Measurements from ENCODE around the gene TLE2.

Gene TLE2

DNA sequence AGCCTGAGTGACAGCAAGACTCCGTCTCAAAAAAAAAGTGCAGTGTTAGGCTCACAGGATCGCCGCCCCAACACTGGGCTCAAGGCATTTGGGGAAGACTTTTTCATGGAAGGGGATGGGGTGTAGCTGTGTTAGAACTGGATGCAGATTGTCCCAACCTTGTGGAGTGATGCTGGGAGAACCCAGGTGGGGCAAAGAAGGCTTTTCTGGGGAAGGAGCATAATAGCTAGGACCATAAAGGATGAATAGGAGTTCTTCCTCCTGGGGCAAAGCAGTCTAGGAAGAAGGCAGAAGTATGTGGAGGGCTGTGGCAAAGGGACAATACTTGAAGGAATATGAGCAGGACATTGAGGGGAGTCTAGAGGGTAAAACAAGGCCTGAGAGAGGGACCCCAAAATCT, 40.5 kb downstream of the TLE2 start:
- Histone ChIP-seq H3K36me3 (ENCODE audit: control insufficient read depth in 5 of 5, insufficient read depth in 5 of 5, low read length in 5 of 5) (no peaks in the 10 kb centered on the region), H3K4me3 (ENCODE audit: low read depth in 1 of 5, low read length in 5 of 5) (no peak overlapping the region), H3K9me3 (ENCODE audit: control insufficient read depth in 5 of 5, low read length in 5 of 5) (no peaks in the 10 kb centered on the region), H3K4me1 (ENCODE audit: control insufficient read depth in 5 of 5, insufficient read depth in 5 of 5, low read length in 5 of 5) (peaks cover 0 to 14% (median 9%) of the 10 kb centered on the region in 5 donors), H3K27me3 (ENCODE audit: control insufficient read depth in 5 of 5, insufficient read depth in 4 of 5, low read length in 5 of 5) (peaks cover 0 to 3% (median 0%) of the 10 kb centered on the region in 5 donors), H3K27ac (ENCODE audit: low read depth, low read length) (no peak overlapping the region), H3K9ac (ENCODE audit: low read length in 5 of 5) (no peak overlapping the region)

DNA sequence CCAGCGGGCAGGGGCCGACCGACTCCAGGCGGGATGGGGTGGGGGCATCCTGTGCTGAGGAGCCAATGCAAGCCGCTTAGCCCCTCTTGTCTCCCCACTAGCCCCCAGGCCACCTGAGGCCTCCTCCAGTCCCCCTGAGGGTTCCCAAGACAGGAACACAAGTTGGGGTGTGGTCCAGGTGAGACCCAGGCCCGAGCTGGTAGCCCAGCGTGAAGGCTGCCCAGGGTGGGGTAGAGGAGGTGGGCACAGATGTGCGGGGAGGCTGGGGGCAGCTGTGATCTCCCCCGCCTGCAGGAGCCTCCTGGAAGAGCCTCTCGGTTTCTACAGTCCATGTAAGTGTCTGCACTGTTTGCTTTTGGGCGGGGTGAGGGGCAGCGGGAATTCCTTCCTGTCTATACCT, 41.3 kb downstream of the TLE2 start:
- no peak overlapping the region for H3K9ac ChIP-seq (ENCODE audit: low read length in 5 of 5)
- peaks cover 0 to 3% (median 0%) of the 10 kb centered on the region in 5 donors for H3K27me3 ChIP-seq (ENCODE audit: control insufficient read depth in 5 of 5, insufficient read depth in 4 of 5, low read length in 5 of 5)
- H3K36me3 ChIP-seq (ENCODE audit: control insufficient read depth in 5 of 5, insufficient read depth in 5 of 5, low read length in 5 of 5) = no peaks in the 10 kb centered on the region
- H3K4me3 ChIP-seq (ENCODE audit: low read depth in 1 of 5, low read length in 5 of 5) = no peak overlapping the region
- no peak overlapping the region for H3K27ac ChIP-seq (ENCODE audit: low read depth, low read length)
- H3K4me1 ChIP-seq (ENCODE audit: control insufficient read depth in 5 of 5, insufficient read depth in 5 of 5, low read length in 5 of 5) = peaks cover 3 to 22% (median 16%) of the 10 kb centered on the region in 5 donors
- H3K9me3 ChIP-seq (ENCODE audit: control insufficient read depth in 5 of 5, low read length in 5 of 5) = no peaks in the 10 kb centered on the region

DNA sequence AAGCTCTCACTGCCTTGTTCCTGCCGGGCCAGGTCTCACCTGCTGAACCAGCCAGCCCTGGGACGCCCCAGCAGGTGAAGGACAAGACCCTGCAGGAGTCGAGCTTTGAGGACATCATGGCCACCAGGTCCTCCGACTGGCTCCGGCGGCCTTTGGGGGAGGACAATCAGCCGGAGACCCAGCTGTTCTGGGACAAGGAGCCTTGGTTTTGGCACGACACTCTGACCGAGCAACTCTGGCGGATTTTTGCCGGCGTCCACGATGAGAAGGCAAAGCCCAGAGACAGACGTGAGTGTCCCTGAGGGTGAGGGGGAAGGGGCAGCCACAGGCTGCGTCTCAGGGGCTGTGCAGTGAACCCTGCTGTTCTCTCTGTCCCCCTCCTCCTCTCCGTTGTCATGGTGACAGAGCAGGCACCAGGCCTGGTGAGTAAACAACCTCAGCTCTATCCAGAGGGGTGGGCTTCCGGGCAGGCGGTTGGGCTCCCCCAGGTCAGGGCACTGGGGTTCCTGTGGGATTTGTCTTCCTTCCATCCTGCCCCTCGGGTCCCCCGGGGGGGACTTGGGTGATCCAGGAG, 42.0 kb downstream of the TLE2 start:
- peaks cover 0 to 3% (median 0%) of the 10 kb centered on the region in 5 donors for H3K27me3 ChIP-seq (ENCODE audit: control insufficient read depth in 5 of 5, insufficient read depth in 4 of 5, low read length in 5 of 5)
- H3K27ac ChIP-seq (ENCODE audit: low read depth, low read length) = no peak overlapping the region
- H3K9me3 ChIP-seq (ENCODE audit: control insufficient read depth in 5 of 5, low read length in 5 of 5) = no peaks in the 10 kb centered on the region
- H3K4me1 ChIP-seq (ENCODE audit: control insufficient read depth in 5 of 5, insufficient read depth in 5 of 5, low read length in 5 of 5) = peaks cover 3 to 27% (median 21%) of the 10 kb centered on the region in 5 donors
- no peaks in the 10 kb centered on the region for H3K36me3 ChIP-seq (ENCODE audit: control insufficient read depth in 5 of 5, insufficient read depth in 5 of 5, low read length in 5 of 5)
- no peak overlapping the region for H3K9ac ChIP-seq (ENCODE audit: low read length in 5 of 5)
- H3K4me3 ChIP-seq (ENCODE audit: low read depth in 1 of 5, low read length in 5 of 5) = no peak overlapping the region

DNA sequence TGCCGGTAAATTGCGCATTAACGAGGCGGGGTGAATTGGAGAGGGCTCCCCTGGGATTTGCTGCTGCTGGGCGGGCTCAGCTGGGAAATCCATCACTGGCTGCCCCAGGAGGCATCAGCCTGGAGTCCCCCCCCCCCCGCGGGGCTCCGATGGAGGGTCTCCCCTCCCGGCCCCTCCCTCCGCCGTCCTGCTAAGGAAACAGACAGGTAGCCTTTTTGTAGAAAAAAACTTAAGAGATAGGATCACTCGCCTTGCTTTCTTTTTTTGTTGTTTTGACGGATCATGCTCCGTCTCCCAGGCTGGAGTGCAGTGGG, 44.9 kb downstream of the TLE2 start:
- peak overlapping the region in 2 of 5 donors; percentile 67 to 68 for H3K9ac ChIP-seq (ENCODE audit: low read length in 5 of 5)
- H3K27ac ChIP-seq (ENCODE audit: low read depth, low read length) = no peak overlapping the region

DNA sequence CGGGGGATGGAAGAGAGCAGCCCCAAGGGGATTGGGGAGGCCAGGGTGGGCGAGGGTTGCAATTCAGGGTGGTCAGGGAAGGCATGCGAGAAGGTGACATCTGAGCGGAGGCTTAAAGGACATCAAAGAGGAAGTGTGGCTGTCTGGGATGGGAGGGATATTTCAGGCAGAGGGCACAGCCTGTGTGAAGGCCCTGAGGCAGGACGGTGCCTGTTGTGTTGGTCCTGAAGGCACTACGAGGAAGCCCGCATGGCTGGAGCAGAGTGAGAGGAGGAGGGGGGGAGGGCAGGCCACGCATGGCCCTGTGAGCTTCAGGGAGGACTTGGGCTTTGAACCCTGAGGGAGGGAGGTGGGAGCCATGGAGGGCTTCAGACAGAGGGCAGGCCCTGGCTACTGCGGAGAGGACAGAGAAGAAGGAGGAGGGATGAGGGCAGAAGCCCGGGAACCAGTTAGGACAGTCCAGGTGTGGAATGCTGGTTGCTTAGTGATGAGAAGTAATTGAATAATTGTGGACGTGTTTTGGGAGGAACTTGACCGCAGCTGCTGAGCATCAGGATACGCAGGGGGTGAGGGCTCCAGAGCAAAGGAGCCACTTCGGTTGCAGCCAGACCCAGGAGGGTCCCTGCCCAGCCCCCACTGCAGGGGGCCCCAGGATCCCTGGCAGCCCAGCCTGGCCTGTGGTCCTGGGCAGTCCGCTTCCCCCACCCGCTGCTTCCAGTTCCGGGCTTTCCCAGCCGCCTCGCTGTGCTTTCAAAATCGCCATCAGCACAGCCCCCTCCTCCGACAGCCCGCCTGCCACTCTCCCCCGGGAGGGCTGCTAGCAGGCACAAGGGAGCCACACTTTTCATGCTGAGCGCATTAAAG, 45.5 kb downstream of the TLE2 start:
- Histone ChIP-seq H3K36me3 (ENCODE audit: control insufficient read depth in 5 of 5, insufficient read depth in 5 of 5, low read length in 5 of 5) (no peaks in the 10 kb centered on the region), H3K9ac (ENCODE audit: low read length in 5 of 5) (peak overlapping the region in 4 of 5 donors; percentile 8 to 68 (median 64)), H3K4me1 (ENCODE audit: control insufficient read depth in 5 of 5, insufficient read depth in 5 of 5, low read length in 5 of 5) (peaks cover 3 to 30% (median 21%) of the 10 kb centered on the region in 5 donors)

More for the DNA sequence above, 44.9 kb downstream of the TLE2 start:
- Histone ChIP-seq H3K27me3 (ENCODE audit: control insufficient read depth in 5 of 5, insufficient read depth in 4 of 5, low read length in 5 of 5) (peaks cover 0 to 3% (median 0%) of the 10 kb centered on the region in 5 donors), H3K36me3 (ENCODE audit: control insufficient read depth in 5 of 5, insufficient read depth in 5 of 5, low read length in 5 of 5) (no peaks in the 10 kb centered on the region), H3K9me3 (ENCODE audit: control insufficient read depth in 5 of 5, low read length in 5 of 5) (no peaks in the 10 kb centered on the region), H3K4me1 (ENCODE audit: control insufficient read depth in 5 of 5, insufficient read depth in 5 of 5, low read length in 5 of 5) (peaks cover 3 to 30% (median 21%) of the 10 kb centered on the region in 5 donors), H3K4me3 (ENCODE audit: low read depth in 1 of 5, low read length in 5 of 5) (peak overlapping the region in 4 of 5 donors; percentile 47 to 54 (median 51))

DNA sequence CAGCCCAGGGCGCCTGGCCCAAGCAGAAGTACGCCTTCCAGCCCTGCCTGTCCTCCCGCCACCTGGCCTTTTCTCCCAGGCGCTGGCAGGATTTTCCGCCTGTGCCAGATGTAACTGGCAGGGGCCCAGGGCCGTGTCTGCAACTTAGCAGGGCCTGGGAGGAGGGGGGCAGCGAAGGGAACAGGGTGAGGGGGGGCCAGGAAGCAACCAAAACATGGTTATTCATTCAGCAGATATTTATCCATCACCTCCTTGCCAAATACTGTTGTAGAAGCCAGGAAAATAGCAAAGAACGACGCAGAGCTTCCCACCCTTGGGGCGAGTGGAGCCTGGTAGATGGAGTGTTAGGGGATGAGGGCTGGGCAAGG, 46.1 kb downstream of the TLE2 start:
- no peaks in the 10 kb centered on the region for H3K9me3 ChIP-seq (ENCODE audit: control insufficient read depth in 5 of 5, low read length in 5 of 5)
- peaks cover 0 to 3% (median 0%) of the 10 kb centered on the region in 5 donors for H3K27me3 ChIP-seq (ENCODE audit: control insufficient read depth in 5 of 5, insufficient read depth in 4 of 5, low read length in 5 of 5)
- peaks cover 3 to 32% (median 24%) of the 10 kb centered on the region in 5 donors for H3K4me1 ChIP-seq (ENCODE audit: control insufficient read depth in 5 of 5, insufficient read depth in 5 of 5, low read length in 5 of 5)
- no peaks in the 10 kb centered on the region for H3K36me3 ChIP-seq (ENCODE audit: control insufficient read depth in 5 of 5, insufficient read depth in 5 of 5, low read length in 5 of 5)
- H3K4me3 ChIP-seq (ENCODE audit: low read depth in 1 of 5, low read length in 5 of 5) = peak overlapping the region in 2 of 5 donors; percentile 17 to 26
- H3K9ac ChIP-seq (ENCODE audit: low read length in 5 of 5) = peak overlapping the region in 2 of 5 donors; percentile 8 to 47
- H3K27ac ChIP-seq (ENCODE audit: low read depth, low read length) = peak overlapping the region; percentile 69

More for the DNA sequence above, 45.5 kb downstream of the TLE2 start:
- peak overlapping the region; percentile 69 for H3K27ac ChIP-seq (ENCODE audit: low read depth, low read length)
- H3K9me3 ChIP-seq (ENCODE audit: control insufficient read depth in 5 of 5, low read length in 5 of 5) = no peaks in the 10 kb centered on the region
- H3K4me3 ChIP-seq (ENCODE audit: low read depth in 1 of 5, low read length in 5 of 5) = peak overlapping the region; percentile 17 to 54 (median 51)
- H3K27me3 ChIP-seq (ENCODE audit: control insufficient read depth in 5 of 5, insufficient read depth in 4 of 5, low read length in 5 of 5) = peaks cover 0 to 3% (median 0%) of the 10 kb centered on the region in 5 donors

DNA sequence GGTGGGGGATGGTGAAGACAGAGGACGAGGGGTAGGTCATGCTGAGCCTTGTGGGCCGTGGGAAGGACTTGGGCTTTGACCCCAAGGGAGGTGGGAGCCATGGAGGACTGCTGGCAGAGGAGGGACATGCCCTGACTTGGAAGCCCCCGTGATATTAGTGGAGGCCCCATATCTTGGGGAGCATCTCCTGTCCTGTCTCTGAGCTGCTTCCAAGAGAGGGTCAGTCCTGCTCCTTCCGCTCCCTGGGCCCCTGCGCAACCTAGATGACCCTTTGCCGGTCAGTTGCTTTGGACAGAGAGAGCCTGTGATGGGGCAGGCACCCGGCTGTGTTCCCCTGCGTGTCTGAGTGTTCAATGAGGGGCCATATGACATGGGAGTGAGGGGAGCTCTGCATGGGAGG, 46.5 kb downstream of the TLE2 start:
- Histone ChIP-seq H3K9ac (ENCODE audit: low read length in 5 of 5) (peak overlapping the region in 1 of 5 donors; percentile 47), H3K4me3 (ENCODE audit: low read depth in 1 of 5, low read length in 5 of 5) (no peak overlapping the region), H3K36me3 (ENCODE audit: control insufficient read depth in 5 of 5, insufficient read depth in 5 of 5, low read length in 5 of 5) (no peaks in the 10 kb centered on the region), H3K9me3 (ENCODE audit: control insufficient read depth in 5 of 5, low read length in 5 of 5) (no peaks in the 10 kb centered on the region), H3K27me3 (ENCODE audit: control insufficient read depth in 5 of 5, insufficient read depth in 4 of 5, low read length in 5 of 5) (peaks cover 0 to 2% (median 0%) of the 10 kb centered on the region in 5 donors), H3K4me1 (ENCODE audit: control insufficient read depth in 5 of 5, insufficient read depth in 5 of 5, low read length in 5 of 5) (peaks cover 3 to 36% (median 28%) of the 10 kb centered on the region in 5 donors), H3K27ac (ENCODE audit: low read depth, low read length) (peak overlapping the region; percentile 69)

DNA sequence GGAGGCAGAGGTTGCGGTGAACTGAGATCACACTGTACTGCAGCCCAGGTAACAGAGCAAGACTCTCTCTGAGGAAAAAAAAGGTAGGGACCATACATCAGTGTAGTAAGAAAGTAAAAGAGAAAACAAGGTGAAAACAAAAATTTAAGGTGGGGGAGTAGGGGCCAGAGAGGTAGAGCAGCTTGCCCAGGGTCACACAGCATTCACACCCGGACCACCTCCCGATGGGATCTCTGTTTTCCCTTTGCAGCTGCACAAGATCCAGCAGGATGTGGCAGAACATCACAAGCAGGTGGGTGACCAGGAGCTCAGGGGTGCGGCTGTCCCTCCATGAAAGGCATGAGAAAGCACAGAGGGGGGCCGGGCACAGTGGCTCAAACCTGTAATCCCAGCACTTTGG, 47.2 kb downstream of the TLE2 start:
- Histone ChIP-seq H3K27ac (ENCODE audit: low read depth, low read length) (no peak overlapping the region), H3K9ac (ENCODE audit: low read length in 5 of 5) (no peak overlapping the region), H3K4me1 (ENCODE audit: control insufficient read depth in 5 of 5, insufficient read depth in 5 of 5, low read length in 5 of 5) (peaks cover 3 to 38% (median 35%) of the 10 kb centered on the region in 5 donors), H3K4me3 (ENCODE audit: low read depth in 1 of 5, low read length in 5 of 5) (no peak overlapping the region), H3K27me3 (ENCODE audit: control insufficient read depth in 5 of 5, insufficient read depth in 4 of 5, low read length in 5 of 5) (no peaks in the 10 kb centered on the region), H3K36me3 (ENCODE audit: control insufficient read depth in 5 of 5, insufficient read depth in 5 of 5, low read length in 5 of 5) (no peaks in the 10 kb centered on the region), H3K9me3 (ENCODE audit: control insufficient read depth in 5 of 5, low read length in 5 of 5) (no peaks in the 10 kb centered on the region)

DNA sequence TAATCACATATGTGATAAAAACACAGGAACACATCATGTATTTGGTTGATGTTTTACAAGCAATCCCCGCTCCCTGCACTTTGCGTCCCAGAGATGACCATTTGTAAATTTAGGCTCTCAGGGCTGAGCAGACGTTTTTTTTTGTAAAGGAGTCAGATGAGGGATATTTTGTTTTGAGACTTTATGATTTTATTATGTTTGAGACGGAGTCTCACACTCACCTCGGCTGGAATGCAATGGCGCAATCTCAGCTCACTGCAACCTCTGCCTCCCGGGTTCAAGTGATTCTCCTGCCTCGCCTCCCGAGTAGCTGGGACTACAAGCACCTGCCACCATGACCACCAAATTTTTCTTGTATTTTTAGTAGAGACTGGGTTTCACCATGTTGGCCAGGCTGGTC, 50.3 kb downstream of the TLE2 start:
- Histone ChIP-seq H3K27me3 (ENCODE audit: control insufficient read depth in 5 of 5, insufficient read depth in 4 of 5, low read length in 5 of 5) (no peaks in the 10 kb centered on the region), H3K9me3 (ENCODE audit: control insufficient read depth in 5 of 5, low read length in 5 of 5) (no peaks in the 10 kb centered on the region), H3K4me1 (ENCODE audit: control insufficient read depth in 5 of 5, insufficient read depth in 5 of 5, low read length in 5 of 5) (peaks cover 10 to 60% (median 56%) of the 10 kb centered on the region in 5 donors), H3K36me3 (ENCODE audit: control insufficient read depth in 5 of 5, insufficient read depth in 5 of 5, low read length in 5 of 5) (no peaks in the 10 kb centered on the region), H3K4me3 (ENCODE audit: low read depth in 1 of 5, low read length in 5 of 5) (no peak overlapping the region), H3K27ac (ENCODE audit: low read depth, low read length) (no peak overlapping the region), H3K9ac (ENCODE audit: low read length in 5 of 5) (no peak overlapping the region)

DNA sequence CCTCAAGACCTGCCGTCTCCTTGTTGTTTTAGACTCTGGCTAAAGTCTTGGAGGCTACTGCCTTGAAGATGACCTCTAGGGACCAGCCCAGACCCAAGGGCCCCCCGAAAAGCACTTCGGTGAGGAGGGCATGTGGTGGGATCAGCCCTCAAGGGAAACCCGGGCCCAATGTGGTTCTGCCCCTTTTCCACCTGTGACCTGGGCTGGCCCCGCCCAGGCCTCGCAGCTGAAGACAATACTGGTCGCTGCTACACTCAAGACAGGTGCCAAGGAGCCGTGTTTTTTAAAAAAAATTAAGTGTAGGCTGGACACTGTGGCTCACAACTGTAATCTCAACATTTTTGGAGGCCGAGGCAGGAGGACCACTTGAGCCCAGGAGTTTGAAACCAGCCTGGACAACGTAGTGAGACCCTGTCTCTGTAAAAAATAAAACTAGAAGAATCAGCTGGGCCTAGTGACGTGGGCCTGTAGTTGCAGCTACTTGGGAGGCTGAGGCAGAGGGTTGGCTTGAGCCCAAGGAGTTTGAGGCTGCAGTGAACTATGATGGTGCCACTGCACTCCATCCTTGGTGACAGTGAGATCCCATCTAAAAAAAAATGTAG, 50.8 kb downstream of the TLE2 start:
- Histone ChIP-seq H3K27me3 (ENCODE audit: control insufficient read depth in 5 of 5, insufficient read depth in 4 of 5, low read length in 5 of 5) (no peaks in the 10 kb centered on the region), H3K4me3 (ENCODE audit: low read depth in 1 of 5, low read length in 5 of 5) (no peak overlapping the region), H3K9ac (ENCODE audit: low read length in 5 of 5) (no peak overlapping the region), H3K36me3 (ENCODE audit: control insufficient read depth in 5 of 5, insufficient read depth in 5 of 5, low read length in 5 of 5) (no peaks in the 10 kb centered on the region), H3K27ac (ENCODE audit: low read depth, low read length) (peak overlapping the region; percentile 30), H3K9me3 (ENCODE audit: control insufficient read depth in 5 of 5, low read length in 5 of 5) (no peaks in the 10 kb centered on the region), H3K4me1 (ENCODE audit: control insufficient read depth in 5 of 5, insufficient read depth in 5 of 5, low read length in 5 of 5) (peaks cover 8 to 60% (median 55%) of the 10 kb centered on the region in 5 donors)
